Right lobe of liver (tissue), 6 donors: ENCODE results near the gene KIF26A. TPM values are rescaled to one million over a fixed set of nuclear protein-coding genes. Genes with fewer than 3 reads are reported as not detected.
A peak's percentile ranks its signal among the peaks of the same experiment; 100 is the strongest.

Experiments
- ATAC-seq, 4 donors: fragments of 200-7000 bp; cut with Tn5 transposase; one replicate each; pipeline ENCODE4 v1.9.1; 2020; ENCODE audit warnings: mild to moderate bottlenecking in 4 of 4, moderate library complexity in 4 of 4
- DNase-seq, 3 donors: peaks; one replicate each; pipeline ENCODE4 v3.0.0-alpha.2; 2020
- H3K27ac ChIP-seq, 3 donors: fragments of 200-600 bp; one replicate each; pipeline ENCODE4 v1.8.0; 2022
- H3K27me3 ChIP-seq, 2 donors: fragments of 200-600 bp; one replicate each; pipeline ENCODE4 v1.8.0; 2022
- H3K36me3 ChIP-seq, 4 donors: fragments of 200-600 bp; sonication (generic) in 1 of 4; one replicate each; pipeline versions ENCODE4 v1.5.1 to v1.8.0; 2017 to 2022; ENCODE audit warnings: control low read depth in 1 of 4
- H3K4me1 ChIP-seq, 4 donors: fragments of 200-600 bp; sonication (generic) in 1 of 4; one replicate each; pipeline versions ENCODE4 v1.5.1 to v1.8.0; 2017 to 2022; ENCODE audit warnings: control low read depth in 1 of 4
- H3K4me3 ChIP-seq, 3 donors: fragments of 200-600 bp; one replicate each; pipeline ENCODE4 v1.8.0; 2022
- H3K9me3 ChIP-seq, 4 donors: fragments of 200-600 bp; sonication (generic) in 1 of 4; one replicate each; pipeline versions ENCODE4 v1.5.1 to v1.8.0; 2017 to 2022; ENCODE audit warnings: control low read depth in 1 of 4
- POLR2A ChIP-seq: fragments of 450-650 bp; IDR thresholded peaks from one replicate; pipeline ENCODE4 v1.6.1; 2017; ENCODE audit warnings: antibody characterized with exemption, mild to moderate bottlenecking
- WGBS: methylation state at CpG from one replicate; pipeline ENCODE4 v1.1.6; 2018; ENCODE audit warnings: low coverage, low lambda C conversion rate; ENCODE audit not compliant: insufficient coverage; ENCODE audit errors: missing lambda C conversion rate; 5-methylcytosine and 5-hydroxymethylcytosine counted together
- intact Hi-C, 2 donors: fragments of 100-400 bp; cut with DNase I; formaldehyde crosslinking; loops; one replicate each; pipeline versions ENCODE4 v1.11.2 to v1.14.1; 2022
- total RNA-seq, 6 experiments: library from RNA; depleted of rRNA in 2 of 6; stranded (reverse); fragments of >200 nt in 2 of 6; fragmentation: NEBNext Ultra II Directional in 3 of 6; extraction: Animal tissue kit (Norgen Biotek cat#: 25700) in 3 of 6; gene quantifications; one replicate each; pipeline versions ENCODE4 v1.1.0 to v1.2.4, GENCODE V29; 2016 to 2023
- TF ChIP-seq, protein P1 (sequence below), 4 donors: fragments of 200-600 bp in 3 of 4; fragments of 450-650 bp in 1 of 4; IDR thresholded peaks; one replicate each; pipeline versions ENCODE4 v1.5.1 to v1.8.0; 2016 to 2022; ENCODE audit warnings: antibody characterized with exemption in 4 of 4, mild to moderate bottlenecking in 2 of 4
- donor health status: DM: no; HTN: yes; CAD: no.
- donor health status: DM: no; HTN: no; CAD: no.
- donor health status: DM: no; HTN: no; CAD: no.
- donor health status: DM: no; HTN: yes; CAD: no.
- donor health status: DM: no; HTN: yes; CAD: no.

The KIF26A gene
- total RNA-seq, 6 experiments from 2014 or later, result 0.79 to 1.5 (median 1.1) TPM

DNA sequence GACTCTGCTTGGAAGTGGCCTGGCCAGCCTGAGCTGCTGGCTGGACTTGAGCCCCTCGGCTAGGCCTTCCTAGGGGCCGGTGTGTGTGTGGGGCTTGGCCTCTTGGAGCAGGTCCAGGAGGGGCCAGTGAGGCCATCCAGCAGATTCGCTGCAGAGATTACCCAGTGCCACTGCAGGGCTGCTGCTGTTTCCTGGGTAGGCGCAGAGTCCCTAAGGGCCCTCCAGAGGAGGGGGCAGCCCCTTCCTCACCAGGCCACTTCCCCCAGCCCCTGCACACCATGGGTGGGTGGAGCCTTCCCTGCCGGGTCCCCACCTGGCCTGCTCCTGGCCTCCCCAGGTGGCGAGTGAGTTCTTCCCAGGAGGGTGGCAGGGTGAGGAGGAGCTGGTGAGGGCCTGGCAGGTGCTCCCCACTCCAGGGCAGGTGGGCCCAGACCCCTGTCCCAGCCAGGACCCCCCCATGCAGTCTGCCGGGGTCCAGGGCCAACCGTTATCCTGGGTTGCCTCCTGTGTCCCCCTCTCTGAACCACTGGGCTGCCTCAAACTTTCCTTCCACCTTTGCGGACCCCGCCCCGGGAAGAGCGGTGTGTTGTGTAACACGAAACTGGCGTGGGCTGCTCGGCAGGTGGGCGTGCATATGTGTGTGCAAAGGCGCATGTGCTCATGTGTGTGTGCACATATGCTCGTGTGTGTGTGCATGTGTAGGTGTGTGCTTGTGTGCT is 27.7 kb upstream of the KIF26A start:
- peak in 2 of 3 donors; percentile 41 to 42 for DNase-seq
- no peaks in the 10 kb centered on the region for H3K36me3 ChIP-seq
- H3K9me3 ChIP-seq, result no peaks in the 10 kb centered on the region
- no peak overlapping the region for H3K27ac ChIP-seq
- no peaks in the 10 kb centered on the region for H3K27me3 ChIP-seq
- WGBS, result 70% methylated on average over 6 of the region's 18 CpGs
- ATAC-seq, result no peak
- H3K4me3 ChIP-seq, result no peak overlapping the region
- H3K4me1 ChIP-seq, result no peaks in the 10 kb centered on the region
- intact Hi-C loops, result no loop called here
- TF ChIP-seq POLR2A, result no peak
- TF ChIP-seq, protein P1, sequence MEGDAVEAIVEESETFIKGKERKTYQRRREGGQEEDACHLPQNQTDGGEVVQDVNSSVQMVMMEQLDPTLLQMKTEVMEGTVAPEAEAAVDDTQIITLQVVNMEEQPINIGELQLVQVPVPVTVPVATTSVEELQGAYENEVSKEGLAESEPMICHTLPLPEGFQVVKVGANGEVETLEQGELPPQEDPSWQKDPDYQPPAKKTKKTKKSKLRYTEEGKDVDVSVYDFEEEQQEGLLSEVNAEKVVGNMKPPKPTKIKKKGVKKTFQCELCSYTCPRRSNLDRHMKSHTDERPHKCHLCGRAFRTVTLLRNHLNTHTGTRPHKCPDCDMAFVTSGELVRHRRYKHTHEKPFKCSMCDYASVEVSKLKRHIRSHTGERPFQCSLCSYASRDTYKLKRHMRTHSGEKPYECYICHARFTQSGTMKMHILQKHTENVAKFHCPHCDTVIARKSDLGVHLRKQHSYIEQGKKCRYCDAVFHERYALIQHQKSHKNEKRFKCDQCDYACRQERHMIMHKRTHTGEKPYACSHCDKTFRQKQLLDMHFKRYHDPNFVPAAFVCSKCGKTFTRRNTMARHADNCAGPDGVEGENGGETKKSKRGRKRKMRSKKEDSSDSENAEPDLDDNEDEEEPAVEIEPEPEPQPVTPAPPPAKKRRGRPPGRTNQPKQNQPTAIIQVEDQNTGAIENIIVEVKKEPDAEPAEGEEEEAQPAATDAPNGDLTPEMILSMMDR (IDR thresholded peaks at IDR 0.05), result no peak

DNA sequence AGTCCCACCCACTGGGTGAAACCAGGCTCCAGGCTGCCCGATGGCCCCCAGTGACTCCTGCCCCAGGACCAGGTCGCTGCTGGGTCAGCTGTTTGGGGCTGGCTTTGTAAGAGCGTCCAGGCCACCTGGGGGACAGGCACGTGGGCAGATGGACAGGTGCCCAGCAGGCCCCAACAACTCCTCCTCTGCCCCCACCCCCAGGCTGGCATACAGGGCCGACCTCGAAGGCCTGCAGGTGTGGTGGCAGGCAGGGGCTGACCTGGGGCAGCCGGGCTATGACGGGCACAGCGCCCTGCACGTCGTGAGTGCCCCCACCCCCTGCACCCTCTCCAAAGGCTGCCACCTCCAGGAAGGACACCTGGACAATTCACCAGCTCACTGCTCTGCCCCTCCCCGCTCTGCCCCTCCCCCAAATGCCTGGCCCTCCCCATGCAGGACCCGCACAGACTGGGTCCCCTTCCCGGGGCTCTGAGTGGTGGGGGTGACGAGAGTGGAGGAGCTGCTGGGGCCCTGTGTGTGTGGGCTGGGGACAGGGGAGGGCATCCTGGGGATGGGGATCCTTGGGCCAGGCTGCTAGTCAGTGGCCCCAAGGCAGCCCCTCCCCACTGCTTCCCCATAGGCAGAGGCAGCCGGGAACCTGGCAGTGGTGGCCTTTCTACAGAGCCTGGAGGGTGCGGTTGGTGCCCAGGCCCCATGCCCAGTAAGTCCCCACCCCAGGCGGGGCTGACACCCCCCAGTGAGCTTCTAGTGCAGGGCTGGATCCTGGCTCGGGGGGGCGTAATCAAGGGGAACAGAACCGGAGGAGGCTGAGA is 26.9 kb upstream of the KIF26A start:
- 80% methylated on average over 1 of the region's 21 CpGs for WGBS
- ATAC-seq (no peak), DNase-seq (peak; percentile 17 to 55 (median 45))
- intact Hi-C loops, result no loop called here
- Histone ChIP-seq H3K4me1 (peaks cover 0 to under 1% (median 0%) of the 10 kb centered on the region in 4 donors), H3K4me3 (no peak overlapping the region), H3K27me3 (no peaks in the 10 kb centered on the region), H3K36me3 (no peaks in the 10 kb centered on the region), H3K9me3 (no peaks in the 10 kb centered on the region), H3K27ac (no peak overlapping the region)
- TF ChIP-seq, protein P1 (IDR thresholded peaks at IDR 0.05), result no peak
- TF ChIP-seq POLR2A, result no peak

DNA sequence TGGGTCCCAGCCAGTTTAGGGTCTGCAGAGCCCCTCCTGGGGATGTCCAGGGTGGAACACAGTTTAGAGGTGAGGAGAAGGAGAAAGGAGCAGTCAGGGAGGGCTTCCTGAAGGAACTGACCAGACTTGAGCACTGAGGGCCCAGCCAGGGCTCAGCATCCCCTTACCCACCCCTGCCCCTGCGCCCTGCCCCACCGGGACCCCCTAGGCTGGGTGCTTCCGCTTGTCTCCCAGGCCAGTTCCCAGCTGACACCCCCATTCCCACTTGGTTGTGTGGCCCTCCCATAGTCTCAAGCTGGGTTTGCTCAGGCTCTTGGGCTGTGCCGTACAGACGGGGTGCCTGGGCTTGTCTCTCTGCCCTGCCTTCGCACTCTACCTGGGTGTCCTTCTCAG is 26.3 kb upstream of the KIF26A start:
- intact Hi-C loops, result no loop called here
- TF ChIP-seq, protein P1 (IDR thresholded peaks at IDR 0.05), result no peak
- TF ChIP-seq POLR2A, result no peak
- DNase-seq, result peak in 2 of 3 donors; percentile 31
- 90% methylated on average over 2 of the region's 6 CpGs for WGBS
- Histone ChIP-seq H3K36me3 (no peaks in the 10 kb centered on the region), H3K27me3 (no peaks in the 10 kb centered on the region), H3K4me1 (peaks cover 0 to 6% (median 0%) of the 10 kb centered on the region in 4 donors), H3K9me3 (no peaks in the 10 kb centered on the region), H3K4me3 (no peak overlapping the region), H3K27ac (no peak overlapping the region)
- ATAC-seq, result no peak

DNA sequence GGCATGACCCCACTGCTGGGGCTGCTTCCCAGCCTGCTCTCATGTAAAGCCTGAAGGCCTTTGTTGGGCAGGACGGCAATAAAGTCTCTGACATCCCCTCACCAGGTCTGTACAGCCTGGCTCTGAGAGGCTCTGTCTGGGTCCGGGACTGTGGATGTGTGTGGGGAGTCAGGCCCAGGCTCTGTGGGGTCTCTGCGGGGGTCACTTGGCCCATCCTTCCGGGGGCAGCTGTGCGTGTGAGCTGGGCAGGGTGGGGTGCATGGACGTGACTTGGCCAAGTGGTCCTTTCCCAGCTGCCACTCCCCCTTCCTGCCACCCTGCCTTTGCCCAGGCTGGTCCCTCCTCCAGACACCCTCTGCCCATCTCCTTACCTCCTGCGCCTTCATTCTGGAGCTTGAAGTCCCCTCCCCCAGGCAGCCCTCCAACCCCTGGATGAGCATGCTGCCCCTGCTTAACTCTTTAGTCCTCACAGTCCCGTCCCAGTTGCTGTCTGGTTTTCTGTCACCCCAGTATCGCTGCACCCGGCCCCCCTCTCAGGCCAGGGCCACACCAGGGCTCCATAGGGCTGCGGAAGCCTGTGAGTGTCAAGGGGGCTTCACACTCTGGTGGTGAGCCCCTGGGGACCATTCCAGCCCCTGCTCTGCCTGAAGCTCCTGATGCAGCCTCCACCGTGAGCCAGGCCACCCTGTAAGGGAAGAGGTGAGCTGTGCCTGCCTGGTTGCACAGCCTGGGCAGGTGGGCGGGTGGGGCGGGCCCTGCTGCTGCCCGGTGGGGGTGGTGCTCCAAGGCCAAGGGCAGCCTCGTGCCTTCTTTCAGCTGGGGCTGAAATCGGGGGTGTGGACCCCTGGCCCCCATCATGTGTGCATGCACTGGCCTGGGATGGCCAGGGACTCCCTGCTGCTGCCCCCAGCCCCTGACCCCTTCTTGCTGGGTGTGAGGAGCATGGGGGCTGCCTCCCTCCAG is 25.5 kb upstream of the KIF26A start:
- no peak for TF ChIP-seq POLR2A
- no peak overlapping the region for H3K27ac ChIP-seq
- no peaks in the 10 kb centered on the region for H3K27me3 ChIP-seq
- no peak overlapping the region for H3K4me3 ChIP-seq
- WGBS, result 80% methylated on average over 1 of the region's 17 CpGs
- peaks cover 0 to 12% (median 0%) of the 10 kb centered on the region in 4 donors for H3K4me1 ChIP-seq
- DNase-seq, result peak; percentile 18 to 46 (median 36)
- ATAC-seq, result no peak
- intact Hi-C loops, result no loop called here
- H3K36me3 ChIP-seq, result no peaks in the 10 kb centered on the region
- no peaks in the 10 kb centered on the region for H3K9me3 ChIP-seq
